HEK293T (cell line): Measurements from ENCODE around the gene ACVR1B.

Experiments used
- FOXA1 ChIP-seq: fragments of 450-650 bp; IDR thresholded peaks from 2 replicates; pipeline ENCODE4 v1.6.1; 2016; ENCODE audit warnings: mild to moderate bottlenecking
- HDGF ChIP-seq: fragments of 450-650 bp; IDR thresholded peaks from 2 replicates; pipeline ENCODE4 v1.6.1; 2017; ENCODE audit warnings: antibody characterized with exemption, borderline replicate concordance
- SUZ12 ChIP-seq: fragments of 450-650 bp; IDR thresholded peaks from 2 replicates; pipeline ENCODE4 v1.6.1; 2016; ENCODE audit warnings: mild to moderate bottlenecking
- ZNF384 ChIP-seq: fragments of 450-650 bp; IDR thresholded peaks from 2 replicates; pipeline ENCODE4 v1.6.1; 2016
- TF ChIP-seq, protein P1 (sequence below): fragments of 450-650 bp; IDR thresholded peaks from 2 replicates; pipeline ENCODE4 v1.6.1; 2016

DNA sequence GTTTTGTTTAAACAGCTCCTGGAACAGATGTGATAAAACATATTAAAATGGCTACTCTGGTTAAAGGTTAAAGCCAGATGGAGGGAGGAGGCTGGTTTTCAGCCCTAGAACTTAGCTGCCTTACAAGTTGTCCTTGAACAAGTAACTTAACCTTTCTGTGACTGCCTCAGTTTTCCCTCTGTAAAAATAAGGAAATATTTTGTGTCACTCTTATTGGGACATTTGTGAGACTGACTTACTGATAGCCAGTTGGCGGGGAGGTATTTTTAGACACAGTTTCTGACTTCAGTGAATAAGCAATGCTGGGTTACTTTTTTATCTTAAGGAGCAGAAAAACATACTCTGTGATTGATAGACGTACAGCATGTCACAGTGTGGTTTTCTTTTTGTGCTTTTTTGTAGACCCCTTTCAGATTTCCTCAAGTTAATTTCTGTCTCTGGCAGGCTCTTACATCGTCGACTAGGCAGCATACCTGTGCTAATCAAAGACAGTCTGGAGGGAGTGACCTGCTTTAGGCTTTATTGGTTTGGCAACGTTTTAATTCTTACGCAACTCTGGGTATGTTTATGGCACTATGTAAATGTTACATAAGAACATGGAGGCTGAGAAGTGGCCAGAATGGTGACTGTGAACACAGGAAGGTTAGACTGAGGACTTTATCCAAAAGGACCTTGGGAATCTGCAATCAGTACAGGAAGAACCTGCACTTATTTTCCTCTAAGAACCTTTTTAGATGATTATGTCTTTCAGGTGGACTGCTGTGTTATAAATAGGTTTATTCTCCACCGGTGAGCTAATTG lies 3.3 kb downstream of the ACVR1B start:
- no peak for TF ChIP-seq ZNF384
- no peak for TF ChIP-seq HDGF
- TF ChIP-seq, protein P1, sequence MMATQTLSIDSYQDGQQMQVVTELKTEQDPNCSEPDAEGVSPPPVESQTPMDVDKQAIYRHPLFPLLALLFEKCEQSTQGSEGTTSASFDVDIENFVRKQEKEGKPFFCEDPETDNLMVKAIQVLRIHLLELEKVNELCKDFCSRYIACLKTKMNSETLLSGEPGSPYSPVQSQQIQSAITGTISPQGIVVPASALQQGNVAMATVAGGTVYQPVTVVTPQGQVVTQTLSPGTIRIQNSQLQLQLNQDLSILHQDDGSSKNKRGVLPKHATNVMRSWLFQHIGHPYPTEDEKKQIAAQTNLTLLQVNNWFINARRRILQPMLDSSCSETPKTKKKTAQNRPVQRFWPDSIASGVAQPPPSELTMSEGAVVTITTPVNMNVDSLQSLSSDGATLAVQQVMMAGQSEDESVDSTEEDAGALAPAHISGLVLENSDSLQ = no peak
- TF ChIP-seq FOXA1 = no peak
- TF ChIP-seq SUZ12 = no peak
